Fibroblast of skin of scalp (primary cell): ENCODE measurements around the gene A3GALT2.
A peak's percentile ranks its signal among the peaks of the same experiment; 100 is the strongest.

Experiments used
- DNase-seq: peaks from one replicate; pipeline ENCODE4 v3.0.0-alpha.2; 2013

Gene A3GALT2

GRCh38 chr1:33350611-33351280 is 29.8 kb upstream of the A3GALT2 start:
- no peak for DNase-seq

- DNase-seq = peak; percentile 87
These were observed 29.1 kb upstream of the A3GALT2 start for GRCh38 chr1:33349778-33350610.

- DNase-seq = no peak
These were observed 28.3 kb upstream of the A3GALT2 start for GRCh38 chr1:33349081-33349759.

GRCh38 chr1:33348676-33349080 is 27.8 kb upstream of the A3GALT2 start:
- DNase-seq = no peak

GRCh38 chr1:33348194-33348593 is 27.3 kb upstream of the A3GALT2 start:
- no peak for DNase-seq

- DNase-seq = no peak
These were observed 26.7 kb upstream of the A3GALT2 start for GRCh38 chr1:33347650-33347992.

- peak; percentile 92 for DNase-seq
These were observed 26.2 kb upstream of the A3GALT2 start for GRCh38 chr1:33346927-33347649.

GRCh38 chr1:33346533-33346926 is 25.6 kb upstream of the A3GALT2 start:
- DNase-seq = no peak

- DNase-seq = no peak
These were observed 24.1 kb upstream of the A3GALT2 start for GRCh38 chr1:33344896-33345560.

GRCh38 chr1:33343539-33343938 is 22.6 kb upstream of the A3GALT2 start:
- DNase-seq = no peak

GRCh38 chr1:33342041-33342723 is 21.3 kb upstream of the A3GALT2 start:
- DNase-seq = peak; percentile 96

GRCh38 chr1:33341190-33341589 is 20.3 kb upstream of the A3GALT2 start:
- no peak for DNase-seq

- DNase-seq = no peak
These were observed 18.5 kb upstream of the A3GALT2 start for GRCh38 chr1:33339413-33339812.

GRCh38 chr1:33338440-33339211 is 17.7 kb upstream of the A3GALT2 start:
- DNase-seq = peak; percentile 54

GRCh38 chr1:33338048-33338439 is 17.1 kb upstream of the A3GALT2 start:
- DNase-seq = no peak

- no peak for DNase-seq
These were observed 16.5 kb upstream of the A3GALT2 start for GRCh38 chr1:33337441-33337840.

GRCh38 chr1:33336580-33336979 is 15.7 kb upstream of the A3GALT2 start:
- DNase-seq = no peak

GRCh38 chr1:33335020-33335419 is 14.1 kb upstream of the A3GALT2 start:
- no peak for DNase-seq

- DNase-seq = no peak
These were observed 13.2 kb upstream of the A3GALT2 start for GRCh38 chr1:33334081-33334552.

- DNase-seq = no peak
These were observed 12.0 kb upstream of the A3GALT2 start for GRCh38 chr1:33332881-33333280.

- peak; percentile 21 for DNase-seq
These were observed 11.5 kb upstream of the A3GALT2 start for GRCh38 chr1:33332357-33332789.
